GM10248 (cell line): ENCODE results near the gene ZNF133.
A peak's percentile ranks its signal among the peaks of the same experiment; 100 is the strongest.
"Not testable (repeated sequence)": the region's sequence is repeated elsewhere in the genome, so short reads cannot be mapped to it uniquely, and the experiment has no call there.

Experiments used
- CTCF ChIA-PET: fragments of 300-600 bp; sonication (Branson Sonifier 250); formaldehyde crosslinking; extraction: SDS; loops from one replicate; lab custom pipeline; 2021; ENCODE audit warnings: antibody characterized with exemption; lab: Yijun Ruan, JAX
- POLR2A ChIA-PET: fragments of 350-650 bp; sonication (Branson Sonifier 250); formaldehyde crosslinking; extraction: SDS; loops from one replicate; lab custom pipeline; 2020; ENCODE audit warnings: antibody characterized with exemption; lab: Yijun Ruan, JAX
- DNase-seq: peaks from one replicate; pipeline ENCODE4 v3.0.0; 2012; ENCODE audit errors: extremely low spot score
- CTCF ChIP-seq: IDR thresholded peaks from 2 replicates; pipeline ENCODE4 v1.5.1; 2012; ENCODE audit warnings: mild to moderate bottlenecking, low read depth; ENCODE audit errors: extremely low read depth, missing control alignments, control extremely low read depth

ZNF133 gene

GRCh38 chr20:18287915-18288748 is at the start of gene ZNF133:
Gene ZNF133 (plus strand): TSS chr20:18288527. CDS start chr20:18305687, 17,160 bp downstream.
- DNase-seq = peak; percentile 93
- TF ChIP-seq CTCF = peak; percentile 19
- ChIA-PET POLR2A (no interaction called here), CTCF (interaction anchor here (1.0 to 1.6 kb wide), 5 partner anchors 9 to 504 kb away, joined by 3 to 5 read pairs (median 3); no protein-coding TSS in a partner anchor)

- TF ChIP-seq CTCF = no peak
- POLR2A ChIA-PET = no interaction called here
- DNase-seq = no peak
- CTCF ChIA-PET = no interaction called here
Observed at GRCh38 chr20:18240997-18241396, 47.3 kb upstream of the ZNF133 start.

- TF ChIP-seq CTCF = no peak
- CTCF ChIA-PET = no interaction called here
Observed at GRCh38 chr20:18243802-18244201, 44.5 kb upstream of the ZNF133 start.

GRCh38 chr20:18248545-18248944 is 39.8 kb upstream of the ZNF133 start:
- POLR2A ChIA-PET, DNase-seq, CTCF ChIA-PET: not testable (repeated sequence)

More at GRCh38 chr20:18243802-18244201, 44.5 kb upstream of the ZNF133 start:
- no peak for DNase-seq
- POLR2A ChIA-PET = no interaction called here

GRCh38 chr20:18250217-18250616 is 38.1 kb upstream of the ZNF133 start:
- no peak for TF ChIP-seq CTCF
- ChIA-PET POLR2A (no interaction called here), CTCF (no interaction called here)
- no peak for DNase-seq

- POLR2A ChIA-PET = no interaction called here
- no peak for DNase-seq
- CTCF ChIA-PET = no interaction called here
- TF ChIP-seq CTCF = no peak
Observed at GRCh38 chr20:18252597-18253451, 35.5 kb upstream of the ZNF133 start.
